ENCODE data around the gene SGPL1. TPM values are rescaled to one million over a fixed set of nuclear protein-coding genes. Genes with fewer than 3 reads are reported as not detected.

Gene SGPL1
- total and polyA plus RNA-seq, 2 of the 8 experiments (the other 6 are each of a cell fraction or from before 2014, with no cell fraction given), result 20.5 to 51.6 TPM

DNA sequence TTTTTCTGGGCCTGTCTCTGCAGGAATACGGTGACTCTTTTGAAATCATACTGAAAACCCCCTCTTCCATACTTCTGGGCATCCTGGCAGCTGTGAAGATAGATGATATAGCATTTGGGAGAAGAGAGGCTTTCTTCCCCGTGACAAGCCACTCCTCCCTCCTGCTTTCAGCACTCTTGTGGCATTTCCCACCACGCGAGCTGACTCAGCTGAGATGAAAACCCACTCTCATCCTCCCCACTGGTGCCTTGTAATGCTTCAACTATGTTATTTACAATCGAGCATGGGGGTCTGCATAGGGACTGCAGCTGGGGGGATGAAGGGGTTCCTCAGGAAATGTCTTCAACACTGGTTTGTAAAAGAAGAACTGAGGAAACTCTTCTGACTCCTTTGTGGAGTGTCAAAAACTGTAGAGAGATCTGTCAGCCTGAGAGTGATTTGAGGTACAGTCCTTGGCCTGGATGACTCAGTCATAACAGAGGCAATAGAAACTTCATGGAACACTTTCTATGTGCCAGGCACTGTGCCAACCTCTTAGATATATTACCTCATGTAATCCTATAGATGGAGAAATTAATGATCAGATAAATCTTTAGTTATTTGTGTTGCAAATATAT is 28.8 kb upstream of the SGPL1 start (continued):
- TF ChIP-seq SRF (IDR thresholded peaks at IDR 0.05; ENCODE audit: low read depth, low read length), result no peak
- no peak for TF ChIP-seq CHD7 (IDR thresholded peaks at IDR 0.05; ENCODE audit: insufficient replicate concordance, low read length)
- TF ChIP-seq JUND (IDR thresholded peaks at IDR 0.05; ENCODE audit: low read length), result no peak
- TF ChIP-seq NANOG (IDR thresholded peaks at IDR 0.05; ENCODE audit: insufficient read depth, low read depth, low read length, poor library complexity, severe bottlenecking), result no peak
- no peak for TF ChIP-seq CHD1 (IDR thresholded peaks at IDR 0.05; ENCODE audit: low read depth, low read length)
- no peak for TF ChIP-seq TBP (IDR thresholded peaks at IDR 0.05; ENCODE audit: low read depth, low read length)
- TF ChIP-seq CHD2 (IDR thresholded peaks at IDR 0.05; ENCODE audit: low read length), result no peak
